OCI-M2 (cell line): ENCODE results near the gene NWD2.
A peak's percentile ranks its signal among the peaks of the same experiment; 100 is the strongest.

Experiments
- DNase-seq: peaks from one replicate; lab custom pipeline; 2025; ENCODE audit not compliant: unreplicated experiment; lab: John Stamatoyannopoulos, UW

The NWD2 gene

GRCh38 chr4:37437163-37437562 lies 192.6 kb downstream of the NWD2 start:
- DNase-seq, result no peak

GRCh38 chr4:37438564-37439279 lies 194.2 kb downstream of the NWD2 start:
- DNase-seq, result no peak

DNA sequence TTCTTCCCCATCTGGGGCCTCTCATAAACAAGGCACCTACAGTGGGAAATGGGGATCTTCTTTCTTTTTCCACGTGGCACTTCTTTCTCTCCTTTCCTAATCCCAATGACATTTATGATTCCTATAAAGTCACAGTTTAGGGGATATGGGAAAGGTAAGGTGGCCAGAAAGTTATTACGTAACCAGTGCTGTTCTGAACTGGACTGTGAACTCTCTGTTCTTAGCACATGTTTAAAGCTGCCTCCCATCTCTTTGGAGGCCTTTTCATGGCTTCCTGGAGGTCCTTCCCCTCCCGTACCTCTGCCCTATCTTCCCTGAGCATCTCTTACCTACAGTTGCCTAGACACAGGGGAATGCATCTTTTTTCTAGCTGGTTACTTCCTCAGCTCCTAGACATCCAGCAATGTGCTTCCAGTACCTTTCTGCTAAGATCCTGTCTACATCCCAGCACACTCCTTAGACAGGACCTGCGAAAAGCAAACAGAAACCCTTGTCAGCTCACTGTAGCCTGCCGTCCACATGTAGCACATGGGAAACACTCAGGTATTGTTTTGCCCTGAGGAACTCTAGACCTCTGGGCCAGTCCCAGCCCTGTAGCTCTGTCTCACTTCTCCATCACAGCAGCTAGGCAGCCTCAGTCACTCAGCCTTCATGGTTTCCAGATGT lies 195.4 kb downstream of the NWD2 start:
- DNase-seq, result no peak

DNA sequence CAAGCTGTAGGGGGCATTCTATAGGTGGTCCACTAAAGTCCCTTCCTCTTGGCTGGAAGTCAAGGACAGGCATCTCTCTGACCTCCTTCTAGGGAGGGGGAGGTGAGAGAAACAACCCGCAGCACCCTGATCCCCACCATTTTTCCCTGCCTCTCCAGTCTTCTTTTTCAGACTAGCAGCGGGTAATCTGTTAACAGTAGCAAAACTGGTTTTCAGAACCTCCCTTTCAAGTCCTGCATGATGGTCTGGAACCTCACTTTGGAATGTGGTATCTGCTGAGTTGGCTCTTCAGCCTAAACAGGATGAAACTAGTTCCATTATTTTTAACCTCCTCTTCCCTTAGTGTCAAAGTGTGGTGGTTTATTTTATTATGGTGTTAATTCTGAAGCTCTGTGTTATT lies 196.0 kb downstream of the NWD2 start:
- no peak for DNase-seq

DNA sequence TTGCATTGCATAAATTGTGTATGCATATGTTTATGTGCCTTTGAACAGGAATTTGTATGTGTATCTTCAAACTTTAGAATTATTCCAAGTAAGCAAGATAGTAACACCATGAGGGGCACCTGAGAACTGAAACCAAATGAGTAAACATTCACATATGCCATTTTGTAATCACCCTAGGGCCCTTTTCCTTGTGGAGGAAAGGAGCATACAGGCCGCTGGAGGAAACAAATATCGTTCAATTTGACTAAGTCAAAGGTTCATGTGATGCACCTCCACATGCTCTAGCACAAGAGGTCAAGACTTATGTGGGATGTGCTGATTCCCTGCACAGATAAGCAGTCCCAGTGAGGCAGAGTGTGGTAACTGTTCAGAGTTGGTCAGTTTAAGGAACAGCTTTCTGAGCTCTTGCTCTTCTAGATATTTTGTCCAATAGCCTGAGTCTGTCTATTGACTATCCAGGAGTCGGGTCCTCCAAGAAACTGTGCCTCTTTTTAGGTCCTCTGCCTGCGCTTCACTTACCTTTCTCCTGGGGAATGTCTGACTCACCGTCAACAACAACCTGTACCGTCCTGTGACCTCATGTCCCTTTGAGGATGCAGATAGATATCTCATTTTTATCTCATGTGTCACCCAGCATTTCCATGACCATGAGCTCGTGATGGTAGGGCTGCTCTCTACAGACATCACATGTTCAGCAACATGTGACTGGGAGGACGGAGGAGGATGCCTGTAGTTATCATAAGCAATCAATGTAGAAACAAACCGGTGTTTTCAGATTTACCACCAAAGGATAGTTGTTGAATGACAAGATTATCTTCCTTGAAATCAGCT lies 196.9 kb downstream of the NWD2 start:
- no peak for DNase-seq

DNA sequence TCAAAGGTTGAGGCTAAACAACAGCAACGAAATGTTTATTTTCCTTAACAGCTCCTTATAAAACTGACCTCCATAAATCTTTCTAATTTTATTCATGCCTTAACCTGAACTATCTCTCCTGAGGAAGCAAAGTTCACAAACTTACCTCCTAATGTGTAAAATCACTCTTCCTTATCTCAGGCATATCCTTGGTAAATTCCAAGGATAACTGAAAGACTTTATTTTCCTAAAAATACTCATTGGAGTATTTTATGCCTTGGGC lies 197.4 kb downstream of the NWD2 start:
- no peak for DNase-seq

DNA sequence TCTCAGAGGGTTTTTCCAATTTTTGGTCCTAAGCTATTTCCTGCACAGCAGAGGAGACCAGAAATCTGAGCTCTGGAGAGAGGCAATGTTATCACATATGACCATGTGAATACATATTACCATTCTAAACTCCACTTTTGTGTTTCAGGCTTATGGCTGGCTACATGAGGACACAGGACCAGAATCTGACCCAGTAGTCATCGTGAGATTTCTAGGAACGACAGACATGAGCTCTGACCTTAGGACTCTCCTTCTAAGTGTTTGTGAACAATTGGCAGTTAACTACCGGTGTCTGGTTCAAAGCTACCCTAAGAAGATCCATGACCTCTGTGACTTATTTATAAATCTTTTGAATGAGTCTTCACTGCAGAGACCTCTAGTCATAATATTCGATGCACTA lies 198.6 kb downstream of the NWD2 start:
- DNase-seq, result no peak

GRCh38 chr4:37445023-37445422 lies 200.5 kb downstream of the NWD2 start:
- DNase-seq, result no peak

GRCh38 chr4:37446016-37446415 lies 201.5 kb downstream of the NWD2 start:
- no peak for DNase-seq

DNA sequence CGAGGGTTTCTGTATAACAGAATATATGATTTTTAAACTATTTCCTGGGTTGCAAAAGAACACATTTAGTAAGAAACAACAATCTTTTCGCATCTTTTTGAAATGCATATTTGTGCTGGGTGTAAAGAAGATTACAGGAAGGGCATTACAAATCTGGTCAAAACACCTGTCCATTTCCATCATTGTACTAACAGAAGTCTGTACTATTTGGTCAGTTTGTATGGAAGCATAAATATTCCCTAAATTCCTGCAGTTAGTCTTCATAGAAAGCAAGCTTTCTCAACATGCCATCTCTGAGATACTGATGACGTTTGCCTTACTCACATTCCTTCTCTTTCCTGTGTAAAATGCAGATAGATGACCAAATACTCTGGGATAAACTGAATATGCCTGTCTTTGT lies 203.3 kb downstream of the NWD2 start:
- DNase-seq, result no peak

- no peak for DNase-seq
Measured at GRCh38 chr4:37450309-37450708, 205.8 kb downstream of the NWD2 start.

DNA sequence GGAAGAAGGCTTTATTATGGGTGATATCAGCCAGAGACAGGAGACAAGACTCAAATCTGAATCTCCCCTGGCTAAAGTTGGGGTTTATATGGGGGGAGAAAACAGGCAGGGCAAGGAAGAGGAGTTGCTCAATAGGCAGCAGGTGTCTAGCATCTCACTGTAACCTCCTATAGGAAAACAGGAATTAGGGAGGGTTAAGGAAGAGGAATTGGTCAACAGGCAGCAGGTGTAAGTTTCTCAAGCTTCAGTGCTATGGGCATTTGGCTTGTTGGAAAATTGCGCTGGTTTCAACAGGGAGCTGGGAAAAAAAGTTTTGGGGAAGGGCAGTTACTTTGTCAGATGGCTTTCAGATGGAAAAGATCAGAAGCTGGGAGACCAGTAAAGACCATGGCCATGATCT lies 206.4 kb downstream of the NWD2 start:
- no peak for DNase-seq

DNA sequence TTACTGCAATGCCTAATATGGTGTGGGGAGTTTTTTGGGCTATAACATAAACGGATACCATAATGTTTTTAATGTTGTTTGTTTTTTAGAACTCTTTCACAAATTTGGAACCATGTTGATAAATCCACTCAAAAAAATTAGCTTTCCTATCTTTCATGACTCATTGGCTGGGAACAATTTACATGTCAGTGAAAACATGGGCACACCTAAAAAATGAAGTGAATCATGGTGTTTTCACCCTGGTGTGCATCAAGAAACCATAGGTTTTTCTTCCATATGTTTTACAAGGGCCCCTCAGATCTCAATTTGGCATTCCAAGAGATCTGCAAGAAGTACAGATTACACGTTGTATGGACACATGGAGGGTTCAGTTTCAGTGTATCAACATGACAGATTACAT lies 207.1 kb downstream of the NWD2 start:
- DNase-seq, result no peak

- DNase-seq, result peak; percentile 55
Measured at GRCh38 chr4:37452952-37453280, 208.4 kb downstream of the NWD2 start.

GRCh38 chr4:37453281-37453998 lies 208.9 kb downstream of the NWD2 start:
- peak; percentile 58 for DNase-seq

- DNase-seq, result no peak
Measured at GRCh38 chr4:37453999-37454800, 209.7 kb downstream of the NWD2 start.

DNA sequence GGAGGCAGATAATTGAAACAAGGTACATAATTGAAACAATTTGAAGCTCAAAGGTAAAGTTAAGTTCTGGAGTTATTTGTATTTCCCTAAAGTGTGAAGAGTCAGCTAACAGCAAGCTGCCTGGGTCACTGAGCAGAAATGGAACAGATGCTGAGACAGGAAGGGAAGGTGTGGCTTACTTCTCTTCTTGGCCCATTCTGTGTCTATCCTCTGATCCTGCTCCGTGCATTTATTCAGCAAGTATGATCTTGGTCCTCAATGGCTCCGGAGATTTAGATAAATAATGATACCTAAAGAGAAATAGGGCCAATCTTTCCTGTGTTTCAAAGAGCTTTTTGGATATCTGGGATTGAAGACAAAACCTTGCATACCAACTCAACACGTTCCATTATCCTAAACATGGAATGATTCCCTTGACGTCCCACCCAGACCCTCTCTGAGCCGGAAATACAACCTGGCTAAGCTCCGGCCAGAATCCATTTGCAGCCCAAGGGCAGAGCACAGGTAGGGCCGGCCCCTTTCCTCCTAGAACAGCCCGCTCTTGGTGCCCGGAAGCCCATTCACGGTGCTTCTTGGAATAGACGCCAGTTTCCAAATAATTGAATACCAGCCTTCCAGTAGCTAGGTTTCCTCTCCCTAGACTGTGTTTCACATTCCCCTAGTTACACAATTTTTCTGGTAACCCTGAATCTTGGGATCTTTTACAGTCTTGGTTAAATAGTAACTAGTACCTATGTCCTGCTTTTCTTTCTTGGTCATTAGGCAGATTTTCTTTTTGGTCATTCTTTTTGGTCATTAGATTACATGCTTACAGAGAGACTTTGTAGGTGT lies 211.0 kb downstream of the NWD2 start:
- DNase-seq, result no peak

DNA sequence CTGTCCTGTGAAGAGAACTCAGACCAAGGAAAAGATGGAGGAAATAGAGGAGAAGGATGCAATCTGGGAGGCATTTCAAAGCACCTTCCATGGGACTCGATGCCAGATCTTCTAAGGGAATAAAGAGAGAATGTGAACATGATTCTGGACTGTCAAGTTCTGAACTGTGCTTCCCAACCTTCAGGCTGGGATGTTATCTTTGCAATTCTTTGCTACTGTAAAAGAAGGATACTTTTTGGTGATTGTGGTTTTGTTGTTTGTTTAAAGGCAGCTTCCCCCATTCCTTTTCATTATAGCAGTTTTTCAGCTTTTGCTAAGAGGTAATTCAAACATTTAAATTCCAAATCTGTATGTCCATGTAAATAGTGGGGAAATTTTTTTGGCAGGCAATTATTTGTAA lies 217.3 kb downstream of the NWD2 start:
- no peak for DNase-seq

DNA sequence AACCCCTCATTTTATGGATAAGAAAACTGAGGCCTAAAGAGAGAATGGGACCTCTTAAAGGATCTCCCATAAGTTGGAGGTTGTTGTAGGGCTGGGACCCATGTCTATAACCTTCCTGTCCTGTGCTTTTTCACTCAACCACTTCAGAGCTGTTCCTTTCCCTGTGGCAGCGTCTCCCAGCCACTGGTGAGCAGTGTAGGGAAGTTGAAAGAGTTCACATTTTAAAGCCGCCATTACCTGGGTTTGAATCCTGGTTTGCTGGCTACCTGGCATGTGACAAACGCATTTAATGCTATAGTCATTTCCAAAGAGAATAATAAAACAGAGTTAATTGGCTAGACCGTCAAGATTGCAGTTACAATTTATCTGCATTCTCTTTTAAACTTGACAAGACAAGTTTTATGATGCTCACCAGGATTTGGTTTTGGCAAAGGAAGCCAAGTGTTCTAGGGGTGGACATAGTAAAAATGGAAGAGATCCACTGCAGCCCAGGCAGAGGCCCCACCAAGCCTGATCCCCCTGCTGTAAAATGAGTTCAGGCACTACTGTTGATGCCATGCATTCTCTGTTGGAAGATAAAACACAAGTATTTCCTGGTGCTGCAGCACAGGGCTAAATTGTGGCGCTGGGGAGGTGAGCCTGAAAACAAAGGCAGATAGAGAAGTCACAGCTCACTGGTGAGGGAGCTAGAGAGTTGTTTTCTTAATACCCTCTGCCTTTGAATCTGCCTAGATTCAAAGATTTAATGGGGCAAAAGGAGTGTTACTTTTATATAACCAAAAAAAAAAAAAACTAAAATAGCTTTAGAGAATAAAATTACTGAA lies 218.7 kb downstream of the NWD2 start:
- DNase-seq, result no peak
